ENCODE results near the gene MEIOC. TPM values are rescaled to one million over a fixed set of nuclear protein-coding genes. Genes with fewer than 3 reads are reported as not detected.
A peak's percentile ranks its signal among the peaks of the same experiment; 100 is the strongest.

Gene MEIOC
- total RNA-seq, 1 experiment from 2014 or later: 3.0 TPM

DNA sequence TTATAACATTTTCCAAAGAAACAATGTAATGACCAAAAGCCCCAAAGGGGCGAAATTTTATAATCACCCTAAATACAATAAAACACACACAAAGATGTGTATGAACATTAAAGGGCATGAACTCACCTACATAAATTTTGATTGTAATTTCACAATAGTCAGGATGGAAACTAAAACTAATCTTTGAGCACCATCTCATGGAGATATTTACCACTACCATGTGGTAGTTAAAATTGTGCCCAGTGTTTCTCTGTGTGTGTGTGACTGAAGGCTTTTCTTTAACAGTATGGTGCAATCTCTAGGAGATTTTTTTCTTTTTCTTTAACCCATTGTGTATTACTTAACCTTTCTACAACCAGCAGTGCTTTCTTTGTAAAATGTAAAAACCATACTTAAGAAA, 19.7 kb upstream of the MEIOC start:
- Histone ChIP-seq H4K8ac (replicated peaks; ENCODE audit: insufficient read length, low read depth, low read length) (no peak overlapping the region), H3K56ac (ENCODE audit: insufficient read length, low read depth, low read length) (no peak overlapping the region), H2AK5ac (ENCODE audit: insufficient read length, low read length) (no peak overlapping the region), H3K27ac (ENCODE audit: insufficient read length, low read depth, low read length) (no peak overlapping the region), H4K91ac (ENCODE audit: insufficient read length, low read depth, low read length) (no peak overlapping the region), H2BK12ac (ENCODE audit: insufficient read length, low read depth, low read length) (no peak overlapping the region), H3K23me2 (ENCODE audit: insufficient read length, low read depth, low read length, poor library complexity, severe bottlenecking) (no peaks in the 10 kb centered on the region), H3K4ac (ENCODE audit: low read depth, low read length) (no peak overlapping the region), H3K14ac (ENCODE audit: insufficient read depth, low read length) (no peak overlapping the region), H3K18ac (ENCODE audit: insufficient read length, low read depth, low read length) (no peak overlapping the region), H3K79me1 (ENCODE audit: insufficient read depth, low read depth, low read length, poor library complexity, severe bottlenecking) (no peaks in the 10 kb centered on the region), H4K20me1 (ENCODE audit: control insufficient read depth, insufficient read depth, insufficient read length) (no peaks in the 10 kb centered on the region), H3T11ph (ENCODE audit: low read length) (no peak overlapping the region), H4K5ac (ENCODE audit: insufficient read length, low read depth, low read length) (no peak overlapping the region), H2BK5ac (ENCODE audit: insufficient read length, low read length) (no peak overlapping the region), H3K79me2 (ENCODE audit: insufficient read depth, low read length) (no peaks in the 10 kb centered on the region), H3K27me3 (ENCODE audit: insufficient read depth, low read length) (no peaks in the 10 kb centered on the region), H3K23ac (ENCODE audit: insufficient read length, low read depth, low read length) (no peak overlapping the region), H3K4me2 (ENCODE audit: insufficient read depth, insufficient read length, low read length) (no peak overlapping the region), H3K9ac (ENCODE audit: extremely low read depth, insufficient read length, low read length) (no peak overlapping the region), H3K4me1 (ENCODE audit: insufficient read depth, low read length) (no peaks in the 10 kb centered on the region), H2AFZ (ENCODE audit: low read length) (no peak overlapping the region), H2BK120ac (ENCODE audit: low read depth, low read length, poor library complexity, severe bottlenecking) (no peak overlapping the region), H2BK20ac (ENCODE audit: low read depth, low read length, poor library complexity, severe bottlenecking) (no peak overlapping the region), H3K9me3 (ENCODE audit: control insufficient read depth, low read depth, low read length) (no peaks in the 10 kb centered on the region), H2BK15ac (ENCODE audit: low read depth, low read length) (no peak overlapping the region)
- Mint-ChIP-seq H3K27me3 (ENCODE audit: low read depth) (peaks cover 6% of the 10 kb centered on the region), H3K27ac (no peak overlapping the region), H3K9me3 (no peaks in the 10 kb centered on the region), H3K36me3 (ENCODE audit: insufficient read depth in 1 of 3, low read depth in 3 of 3) (no peaks in the 10 kb centered on the region), H3K4me1 (peaks cover 3 to 7% of the 10 kb centered on the region in 2 experiments), H3K4me3 (no peak overlapping the region)
- no peak for DNase-seq
- no CpG with 5 or more reads among the region's 1 CpG for WGBS (ENCODE audit: extremely low coverage, insufficient read length, low lambda C conversion rate)
- TF ChIP-seq, protein P1, sequence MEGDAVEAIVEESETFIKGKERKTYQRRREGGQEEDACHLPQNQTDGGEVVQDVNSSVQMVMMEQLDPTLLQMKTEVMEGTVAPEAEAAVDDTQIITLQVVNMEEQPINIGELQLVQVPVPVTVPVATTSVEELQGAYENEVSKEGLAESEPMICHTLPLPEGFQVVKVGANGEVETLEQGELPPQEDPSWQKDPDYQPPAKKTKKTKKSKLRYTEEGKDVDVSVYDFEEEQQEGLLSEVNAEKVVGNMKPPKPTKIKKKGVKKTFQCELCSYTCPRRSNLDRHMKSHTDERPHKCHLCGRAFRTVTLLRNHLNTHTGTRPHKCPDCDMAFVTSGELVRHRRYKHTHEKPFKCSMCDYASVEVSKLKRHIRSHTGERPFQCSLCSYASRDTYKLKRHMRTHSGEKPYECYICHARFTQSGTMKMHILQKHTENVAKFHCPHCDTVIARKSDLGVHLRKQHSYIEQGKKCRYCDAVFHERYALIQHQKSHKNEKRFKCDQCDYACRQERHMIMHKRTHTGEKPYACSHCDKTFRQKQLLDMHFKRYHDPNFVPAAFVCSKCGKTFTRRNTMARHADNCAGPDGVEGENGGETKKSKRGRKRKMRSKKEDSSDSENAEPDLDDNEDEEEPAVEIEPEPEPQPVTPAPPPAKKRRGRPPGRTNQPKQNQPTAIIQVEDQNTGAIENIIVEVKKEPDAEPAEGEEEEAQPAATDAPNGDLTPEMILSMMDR (conservative IDR thresholded peaks at IDR 0.05): peak; percentile 56

Measured in H9 (cell line).